ENCODE measurements around the gene AKAP8.

- TF ChIP-seq CTCF (IDR thresholded peaks at IDR 0.05) (no peak), POLR2A (IDR thresholded peaks at IDR 0.05) (no peak)
Measured at GRCh38 chr19:15371786-15372380, 7.7 kb downstream of the AKAP8 start.
